Panc1 (cell line): Measurements from ENCODE around the gene CRTAC1.

Experiments
- CTCF ChIP-seq: fragments of 450-650 bp; IDR thresholded peaks from 2 replicates; pipeline ENCODE4 v1.5.1; 2017; ENCODE audit warnings: mild to moderate bottlenecking
- REST ChIP-seq, 2 experiments: IDR thresholded peaks; 2 replicates each; pipeline ENCODE4 v1.6.1; 2011 to 2012; ENCODE audit warnings: low read depth in 2 of 2, control low read depth in 1 of 2, low read length in 1 of 2, mild to moderate bottlenecking in 1 of 2, moderate library complexity in 1 of 2; ENCODE audit not compliant: insufficient read depth in 1 of 2

GRCh38 chr10:97876402-97876801 is 154.0 kb downstream of the CRTAC1 start:
- TF ChIP-seq CTCF = no peak
- no peak for TF ChIP-seq REST (IDR thresholded peaks at IDR 0.05; ENCODE audit: insufficient read depth in 1 of 2, low read depth in 2 of 2, low read length in 1 of 2)
